Measurements from ENCODE around the gene MADD.

Gene MADD

GRCh38 chr11:47251751-47252150 lies 18.2 kb upstream of the MADD start:
- no peak for DNase-seq (ENCODE audit: low spot score)

- DNase-seq (ENCODE audit: low spot score): no peak
Measured at GRCh38 chr11:47253660-47254059, 16.3 kb upstream of the MADD start.

GRCh38 chr11:47254386-47254785 lies 15.5 kb upstream of the MADD start:
- no peak for DNase-seq (ENCODE audit: low spot score)

- no peak for DNase-seq (ENCODE audit: low spot score)
Measured at GRCh38 chr11:47256374-47256773, 13.6 kb upstream of the MADD start.

- DNase-seq (ENCODE audit: low spot score): no peak
Measured at GRCh38 chr11:47257177-47257516, 12.8 kb upstream of the MADD start.

- peak; percentile 75 for DNase-seq (ENCODE audit: low spot score)
Measured at GRCh38 chr11:47257517-47258316, 12.2 kb upstream of the MADD start, which contains the start of gene NR1H3. NR1H3 (plus strand) TSS chr11:47257996; CDS start chr11:47259217, 1,221 bp downstream.

- no peak for DNase-seq (ENCODE audit: low spot score)
Measured at GRCh38 chr11:47258317-47258902, 11.5 kb upstream of the MADD start.

GRCh38 chr11:47259232-47259977 lies 10.5 kb upstream of the MADD start:
- DNase-seq (ENCODE audit: low spot score): peak; percentile 53

- no peak for DNase-seq (ENCODE audit: low spot score)
Measured at GRCh38 chr11:47260366-47260765, 9.6 kb upstream of the MADD start.

- no peak for DNase-seq (ENCODE audit: low spot score)
Measured at GRCh38 chr11:47261291-47261800, 8.6 kb upstream of the MADD start.

GRCh38 chr11:47264119-47264518 lies 5.8 kb upstream of the MADD start:
- DNase-seq (ENCODE audit: low spot score): no peak

- DNase-seq (ENCODE audit: low spot score): no peak
Measured at GRCh38 chr11:47264521-47264920, 5.4 kb upstream of the MADD start.

- no peak for DNase-seq (ENCODE audit: low spot score)
Measured at GRCh38 chr11:47267876-47268275, 2.1 kb upstream of the MADD start.

GRCh38 chr11:47268448-47269001 lies 1.4 kb upstream of the MADD start:
- DNase-seq (ENCODE audit: low spot score): no peak

- DNase-seq (ENCODE audit: low spot score): peak; percentile 87
Measured at GRCh38 chr11:47269002-47269828, 718 bp upstream of the MADD start.

- peak; percentile 57 for DNase-seq (ENCODE audit: low spot score)
Measured at GRCh38 chr11:47270331-47271271, 668 bp downstream of the MADD start.

- no peak for DNase-seq (ENCODE audit: low spot score)
Measured at GRCh38 chr11:47271328-47271727, 1.4 kb downstream of the MADD start.

- DNase-seq (ENCODE audit: low spot score): no peak
Measured at GRCh38 chr11:47271961-47272661, 2.2 kb downstream of the MADD start.

- no peak for DNase-seq (ENCODE audit: low spot score)
Measured at GRCh38 chr11:47272706-47273105, 2.8 kb downstream of the MADD start.

Measured in SK-N-DZ (cell line).